ENCODE data around the gene PTPRM. TPM values are rescaled to one million over a fixed set of nuclear protein-coding genes. Genes with fewer than 3 reads are reported as not detected.

Gene PTPRM
- total and polyA plus RNA-seq, 3 donors from 2014 or later: 76.4 to 101 (median 94.6) TPM

DNA sequence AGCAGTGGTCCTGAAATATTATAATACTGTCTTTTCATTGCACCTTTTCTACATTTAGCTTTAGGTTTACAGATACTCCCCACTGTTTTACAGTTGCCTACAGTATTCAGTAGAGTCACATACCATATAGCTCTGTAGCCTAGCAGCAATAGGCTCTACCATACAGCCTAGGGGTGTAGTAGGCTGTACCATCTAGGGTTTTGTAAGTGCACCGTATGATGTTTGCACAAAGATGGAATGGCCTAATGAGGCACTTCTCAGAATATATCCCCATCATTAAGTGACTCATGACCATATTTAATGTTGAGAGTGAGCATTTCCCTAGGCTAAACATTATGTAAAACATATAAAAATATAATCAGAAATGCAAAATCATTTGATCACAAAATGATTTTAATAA lies 530.8 kb downstream of the PTPRM start:
- Histone ChIP-seq H3K36me3 (ENCODE audit: low read depth, missing control alignments) (no peaks in the 10 kb centered on the region), H3K27me3 (no peaks in the 10 kb centered on the region), H3K27ac (no peak overlapping the region), H3K4me3 (no peak overlapping the region), H3K4me1 (no peaks in the 10 kb centered on the region), H3K9me3 (no peaks in the 10 kb centered on the region)
- WGBS, 2 donors: 0 to 58% methylated on average over 1 of the region's 1 CpG
- intact Hi-C loops (cut with DNase I; ENCODE audit: low total_unique reads): no loop called here
- TF ChIP-seq, protein P1, sequence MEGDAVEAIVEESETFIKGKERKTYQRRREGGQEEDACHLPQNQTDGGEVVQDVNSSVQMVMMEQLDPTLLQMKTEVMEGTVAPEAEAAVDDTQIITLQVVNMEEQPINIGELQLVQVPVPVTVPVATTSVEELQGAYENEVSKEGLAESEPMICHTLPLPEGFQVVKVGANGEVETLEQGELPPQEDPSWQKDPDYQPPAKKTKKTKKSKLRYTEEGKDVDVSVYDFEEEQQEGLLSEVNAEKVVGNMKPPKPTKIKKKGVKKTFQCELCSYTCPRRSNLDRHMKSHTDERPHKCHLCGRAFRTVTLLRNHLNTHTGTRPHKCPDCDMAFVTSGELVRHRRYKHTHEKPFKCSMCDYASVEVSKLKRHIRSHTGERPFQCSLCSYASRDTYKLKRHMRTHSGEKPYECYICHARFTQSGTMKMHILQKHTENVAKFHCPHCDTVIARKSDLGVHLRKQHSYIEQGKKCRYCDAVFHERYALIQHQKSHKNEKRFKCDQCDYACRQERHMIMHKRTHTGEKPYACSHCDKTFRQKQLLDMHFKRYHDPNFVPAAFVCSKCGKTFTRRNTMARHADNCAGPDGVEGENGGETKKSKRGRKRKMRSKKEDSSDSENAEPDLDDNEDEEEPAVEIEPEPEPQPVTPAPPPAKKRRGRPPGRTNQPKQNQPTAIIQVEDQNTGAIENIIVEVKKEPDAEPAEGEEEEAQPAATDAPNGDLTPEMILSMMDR (IDR thresholded peaks at IDR 0.05): no peak
- no peak for TF ChIP-seq POLR2A (IDR thresholded peaks at IDR 0.05)
- DNase-seq: no peak

DNA sequence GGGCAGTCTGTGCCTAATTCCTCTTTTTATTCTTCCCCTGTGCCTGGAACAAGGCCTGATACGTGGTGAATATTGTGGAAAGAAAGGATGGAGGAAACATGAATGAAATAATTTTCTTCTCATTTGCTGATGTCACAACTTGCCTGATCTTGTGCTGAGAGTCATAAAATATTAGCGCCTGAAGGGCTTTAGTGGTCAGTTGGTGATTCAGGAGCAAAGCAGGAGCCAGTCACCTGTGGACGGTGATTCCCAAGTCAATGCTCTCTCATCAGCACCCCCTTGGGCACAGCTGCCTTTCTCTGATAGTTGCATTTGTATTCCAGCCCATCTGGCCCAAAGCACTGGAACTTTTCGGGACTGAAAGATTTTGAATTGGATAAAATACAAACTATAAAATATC lies 539.5 kb downstream of the PTPRM start:
- 88 to 92% methylated on average over 4 of the region's 4 CpGs for WGBS, 2 donors
- intact Hi-C loops (cut with DNase I; ENCODE audit: low total_unique reads): no loop called here
- no peak for DNase-seq
- Histone ChIP-seq H3K27me3 (no peaks in the 10 kb centered on the region), H3K4me1 (no peaks in the 10 kb centered on the region), H3K4me3 (no peak overlapping the region), H3K9me3 (no peaks in the 10 kb centered on the region), H3K36me3 (ENCODE audit: low read depth, missing control alignments) (no peaks in the 10 kb centered on the region), H3K27ac (no peak overlapping the region)
- TF ChIP-seq, protein P1 (IDR thresholded peaks at IDR 0.05): no peak
- no peak for TF ChIP-seq POLR2A (IDR thresholded peaks at IDR 0.05)

DNA sequence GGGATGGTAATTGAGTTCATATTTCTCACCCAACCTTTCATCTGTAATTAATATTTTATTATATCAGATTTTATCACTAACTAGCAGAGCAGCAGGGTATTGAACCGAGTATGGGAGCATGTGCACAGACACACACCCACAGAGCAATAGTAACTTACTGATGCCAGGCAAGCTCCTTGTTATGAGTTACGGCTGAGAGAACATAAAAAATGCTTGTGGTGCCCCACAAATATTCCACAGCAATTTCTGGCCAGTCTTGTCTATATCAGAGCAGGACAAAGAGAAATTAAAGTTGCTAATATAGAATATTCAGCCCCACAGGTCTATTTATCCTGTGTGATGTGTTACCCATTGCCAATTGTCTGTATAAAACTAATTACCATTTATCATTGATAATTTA lies 540.3 kb downstream of the PTPRM start:
- intact Hi-C loops (cut with DNase I; ENCODE audit: low total_unique reads): no loop called here
- WGBS, 2 donors: 93 to 97% methylated on average over 2 of the region's 2 CpGs
- no peaks in the 10 kb centered on the region for H3K27me3 ChIP-seq
- H3K36me3 ChIP-seq (ENCODE audit: low read depth, missing control alignments): no peaks in the 10 kb centered on the region
- no peaks in the 10 kb centered on the region for H3K4me1 ChIP-seq
- TF ChIP-seq, protein P1 (IDR thresholded peaks at IDR 0.05): no peak
- no peak for TF ChIP-seq POLR2A (IDR thresholded peaks at IDR 0.05)
- H3K4me3 ChIP-seq: no peak overlapping the region
- no peak for DNase-seq
- H3K9me3 ChIP-seq: no peaks in the 10 kb centered on the region
- no peak overlapping the region for H3K27ac ChIP-seq

- Histone ChIP-seq H3K36me3 (ENCODE audit: low read depth, missing control alignments) (no peaks in the 10 kb centered on the region), H3K27me3 (no peaks in the 10 kb centered on the region), H3K27ac (no peak overlapping the region), H3K4me1 (no peaks in the 10 kb centered on the region), H3K4me3 (no peak overlapping the region), H3K9me3 (no peaks in the 10 kb centered on the region)
- no peak for DNase-seq
- no peak for TF ChIP-seq POLR2A (IDR thresholded peaks at IDR 0.05)
- TF ChIP-seq, protein P1 (IDR thresholded peaks at IDR 0.05): no peak
- 64 to 77% methylated on average over 2 of the region's 2 CpGs for WGBS, 2 donors
- intact Hi-C loops (cut with DNase I; ENCODE audit: low total_unique reads): no loop called here
Observed at GRCh38 chr18:8114480-8114879, 547.4 kb downstream of the PTPRM start.

GRCh38 chr18:8116341-8117005 lies 549.4 kb downstream of the PTPRM start:
- no peaks in the 10 kb centered on the region for H3K4me1 ChIP-seq
- WGBS, 2 donors: 83 to 84% methylated on average over 2 of the region's 2 CpGs
- no peaks in the 10 kb centered on the region for H3K27me3 ChIP-seq
- TF ChIP-seq, protein P1 (IDR thresholded peaks at IDR 0.05): no peak
- TF ChIP-seq POLR2A (IDR thresholded peaks at IDR 0.05): no peak
- intact Hi-C loops (cut with DNase I; ENCODE audit: low total_unique reads): no loop called here
- no peaks in the 10 kb centered on the region for H3K9me3 ChIP-seq
- H3K27ac ChIP-seq: no peak overlapping the region
- no peaks in the 10 kb centered on the region for H3K36me3 ChIP-seq (ENCODE audit: low read depth, missing control alignments)
- no peak overlapping the region for H3K4me3 ChIP-seq
- no peak for DNase-seq
